Ishikawa (cell line): ENCODE data around the gene MORN2.

Experiments used
- CEBPB ChIP-seq: IDR thresholded peaks from 2 replicates; pipeline ENCODE4 v1.6.1; 2012
- CREB1 ChIP-seq: IDR thresholded peaks from 2 replicates; pipeline ENCODE4 v1.6.1; 2012; ENCODE audit warnings: low read depth
- EGR1 ChIP-seq: IDR thresholded peaks from 2 replicates; pipeline ENCODE4 v1.6.1; 2012
- EP300 ChIP-seq: IDR thresholded peaks from 2 replicates; pipeline ENCODE4 v1.6.1; 2012; ENCODE audit warnings: borderline replicate concordance
- FOXM1 ChIP-seq: IDR thresholded peaks from 2 replicates; pipeline ENCODE4 v1.6.1; 2012; ENCODE audit warnings: low read depth, borderline replicate concordance
- RAD21 ChIP-seq: IDR thresholded peaks from 2 replicates; pipeline ENCODE4 v1.6.1; 2012; ENCODE audit warnings: low read depth
- TAF1 ChIP-seq: IDR thresholded peaks from 2 replicates; pipeline ENCODE4 v1.6.1; 2012; ENCODE audit warnings: low read depth, mild to moderate bottlenecking
- TEAD4 ChIP-seq: IDR thresholded peaks from 2 replicates; pipeline ENCODE4 v1.6.1; 2012
- YY1 ChIP-seq: IDR thresholded peaks from 2 replicates; pipeline ENCODE4 v1.6.1; 2012; ENCODE audit warnings: low read depth
- TF ChIP-seq, protein P1 (sequence below): IDR thresholded peaks from 2 replicates; pipeline ENCODE4 v1.6.1; 2012
- TF ChIP-seq, protein P2 (sequence below): IDR thresholded peaks from 2 replicates; pipeline ENCODE4 v1.6.1; 2012; ENCODE audit warnings: low read depth, mild to moderate bottlenecking

DNA sequence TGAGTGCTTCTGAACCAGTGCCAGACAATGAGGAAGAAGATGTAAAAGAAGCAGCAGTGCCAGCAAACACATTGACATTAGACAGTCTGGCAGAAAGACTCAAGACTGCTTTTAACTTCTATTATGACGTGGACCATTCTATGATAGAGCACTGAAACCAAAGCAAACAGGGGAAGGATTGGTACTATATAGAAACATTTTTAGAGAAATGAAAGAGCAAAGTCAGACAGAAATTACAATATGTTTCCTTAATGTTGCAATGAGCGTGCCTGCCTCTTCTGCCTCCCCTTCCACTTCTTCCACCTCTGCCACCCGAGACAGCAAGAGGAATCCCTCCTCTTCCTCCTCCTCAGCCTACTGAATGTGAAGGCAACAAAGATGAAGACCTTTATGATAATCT is 39.8 kb upstream of the MORN2 start:
- TF ChIP-seq, protein P1, sequence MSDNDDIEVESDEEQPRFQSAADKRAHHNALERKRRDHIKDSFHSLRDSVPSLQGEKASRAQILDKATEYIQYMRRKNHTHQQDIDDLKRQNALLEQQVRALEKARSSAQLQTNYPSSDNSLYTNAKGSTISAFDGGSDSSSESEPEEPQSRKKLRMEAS: no peak
- TF ChIP-seq EGR1: no peak
- no peak for TF ChIP-seq CREB1
- no peak for TF ChIP-seq EP300
- TF ChIP-seq RAD21: no peak
- TF ChIP-seq, protein P2, sequence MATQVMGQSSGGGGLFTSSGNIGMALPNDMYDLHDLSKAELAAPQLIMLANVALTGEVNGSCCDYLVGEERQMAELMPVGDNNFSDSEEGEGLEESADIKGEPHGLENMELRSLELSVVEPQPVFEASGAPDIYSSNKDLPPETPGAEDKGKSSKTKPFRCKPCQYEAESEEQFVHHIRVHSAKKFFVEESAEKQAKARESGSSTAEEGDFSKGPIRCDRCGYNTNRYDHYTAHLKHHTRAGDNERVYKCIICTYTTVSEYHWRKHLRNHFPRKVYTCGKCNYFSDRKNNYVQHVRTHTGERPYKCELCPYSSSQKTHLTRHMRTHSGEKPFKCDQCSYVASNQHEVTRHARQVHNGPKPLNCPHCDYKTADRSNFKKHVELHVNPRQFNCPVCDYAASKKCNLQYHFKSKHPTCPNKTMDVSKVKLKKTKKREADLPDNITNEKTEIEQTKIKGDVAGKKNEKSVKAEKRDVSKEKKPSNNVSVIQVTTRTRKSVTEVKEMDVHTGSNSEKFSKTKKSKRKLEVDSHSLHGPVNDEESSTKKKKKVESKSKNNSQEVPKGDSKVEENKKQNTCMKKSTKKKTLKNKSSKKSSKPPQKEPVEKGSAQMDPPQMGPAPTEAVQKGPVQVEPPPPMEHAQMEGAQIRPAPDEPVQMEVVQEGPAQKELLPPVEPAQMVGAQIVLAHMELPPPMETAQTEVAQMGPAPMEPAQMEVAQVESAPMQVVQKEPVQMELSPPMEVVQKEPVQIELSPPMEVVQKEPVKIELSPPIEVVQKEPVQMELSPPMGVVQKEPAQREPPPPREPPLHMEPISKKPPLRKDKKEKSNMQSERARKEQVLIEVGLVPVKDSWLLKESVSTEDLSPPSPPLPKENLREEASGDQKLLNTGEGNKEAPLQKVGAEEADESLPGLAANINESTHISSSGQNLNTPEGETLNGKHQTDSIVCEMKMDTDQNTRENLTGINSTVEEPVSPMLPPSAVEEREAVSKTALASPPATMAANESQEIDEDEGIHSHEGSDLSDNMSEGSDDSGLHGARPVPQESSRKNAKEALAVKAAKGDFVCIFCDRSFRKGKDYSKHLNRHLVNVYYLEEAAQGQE: no peak
- TF ChIP-seq YY1: no peak
- no peak for TF ChIP-seq CEBPB
- no peak for TF ChIP-seq FOXM1
- no peak for TF ChIP-seq TAF1
- TF ChIP-seq TEAD4: no peak
